ENCODE data around the gene CCDC86. TPM values are rescaled to one million over a fixed set of nuclear protein-coding genes. Genes with fewer than 3 reads are reported as not detected.

The CCDC86 gene
- total and polyA plus RNA-seq, 7 experiments from 2014 or later, result 9.1 to 26.2 (median 12.4) TPM

GRCh38 chr11:60803273-60803936 is 38.5 kb upstream of the CCDC86 start:
- no peak overlapping the region for H3K27ac Mint-ChIP-seq
- Histone ChIP-seq H3K36me3 (ENCODE audit: control insufficient read depth in 2 of 3, insufficient read depth in 3 of 3, low read length in 3 of 3) (no peaks in the 10 kb centered on the region), H3K27me3 (ENCODE audit: control insufficient read depth in 2 of 2, insufficient read depth in 2 of 2, low read length in 2 of 2) (no peaks in the 10 kb centered on the region), H3K27ac (ENCODE audit: low read depth, low read length) (no peak overlapping the region), H3K4me1 (ENCODE audit: control insufficient read depth in 2 of 2, insufficient read depth in 2 of 2, low read length in 2 of 2) (no peaks in the 10 kb centered on the region), H3K9me3 (ENCODE audit: control insufficient read depth in 2 of 3, low read length in 3 of 3) (no peaks in the 10 kb centered on the region), H3K4me3 (ENCODE audit: low read length) (no peak overlapping the region)
- H3K4me1 Mint-ChIP-seq, result peaks cover 0 to 3% (median 0%) of the 10 kb centered on the region in 7 donors
- no peaks in the 10 kb centered on the region for H3K36me3 Mint-ChIP-seq
- H3K27me3 Mint-ChIP-seq, result peaks cover 4 to 24% (median 6%) of the 10 kb centered on the region in 5 donors
- H3K9me3 Mint-ChIP-seq, result no peaks in the 10 kb centered on the region
- DNase-seq (no peak), ATAC-seq (no peak)
- H3K4me3 Mint-ChIP-seq, result no peak overlapping the region
- intact Hi-C loops (cut with micrococcal nuclease), result no loop called here
- ChIA-PET CTCF (no interaction called here), POLR2A (no interaction called here)

DNA sequence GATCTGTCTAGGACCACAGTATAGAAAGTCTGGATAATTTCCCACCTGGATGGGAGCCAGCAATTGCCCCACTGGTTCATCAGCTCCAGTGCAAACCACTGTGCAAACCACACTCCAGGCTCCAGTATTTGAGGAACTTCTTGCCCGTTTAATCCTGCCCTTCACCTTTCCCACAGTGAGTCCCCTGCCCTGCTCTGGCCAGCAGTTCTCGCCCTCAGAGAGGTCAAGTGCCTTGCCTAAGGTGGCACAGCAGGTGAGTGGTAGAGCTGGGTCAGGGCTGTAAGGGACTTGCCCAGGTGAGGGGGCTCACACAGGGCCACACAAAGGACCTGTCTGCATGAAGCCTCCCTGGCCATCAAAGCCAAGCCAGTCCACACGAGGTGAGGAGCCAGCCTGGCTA is 32.7 kb upstream of the CCDC86 start:
- DNase-seq (no peak), ATAC-seq (no peak)
- Histone ChIP-seq H3K4me3 (ENCODE audit: low read length) (no peak overlapping the region), H3K9me3 (ENCODE audit: control insufficient read depth in 2 of 3, low read length in 3 of 3) (no peaks in the 10 kb centered on the region), H3K36me3 (ENCODE audit: control insufficient read depth in 2 of 3, insufficient read depth in 3 of 3, low read length in 3 of 3) (no peaks in the 10 kb centered on the region), H3K27me3 (ENCODE audit: control insufficient read depth in 2 of 2, insufficient read depth in 2 of 2, low read length in 2 of 2) (no peaks in the 10 kb centered on the region), H3K4me1 (ENCODE audit: control insufficient read depth in 2 of 2, insufficient read depth in 2 of 2, low read length in 2 of 2) (no peaks in the 10 kb centered on the region), H3K27ac (ENCODE audit: low read depth, low read length) (no peak overlapping the region)
- intact Hi-C loops (cut with micrococcal nuclease), result no loop called here
- POLR2A ChIA-PET, result no interaction called here
- CTCF ChIA-PET, result no interaction called here
- Mint-ChIP-seq H3K4me3 (no peak overlapping the region), H3K9me3 (peaks cover 0 to 5% (median 0%) of the 10 kb centered on the region in 11 donors), H3K27me3 (peaks cover 0 to 15% (median 0%) of the 10 kb centered on the region in 5 donors), H3K36me3 (no peaks in the 10 kb centered on the region), H3K27ac (no peak overlapping the region), H3K4me1 (peaks cover 0 to 10% (median 0%) of the 10 kb centered on the region in 7 donors)

DNA sequence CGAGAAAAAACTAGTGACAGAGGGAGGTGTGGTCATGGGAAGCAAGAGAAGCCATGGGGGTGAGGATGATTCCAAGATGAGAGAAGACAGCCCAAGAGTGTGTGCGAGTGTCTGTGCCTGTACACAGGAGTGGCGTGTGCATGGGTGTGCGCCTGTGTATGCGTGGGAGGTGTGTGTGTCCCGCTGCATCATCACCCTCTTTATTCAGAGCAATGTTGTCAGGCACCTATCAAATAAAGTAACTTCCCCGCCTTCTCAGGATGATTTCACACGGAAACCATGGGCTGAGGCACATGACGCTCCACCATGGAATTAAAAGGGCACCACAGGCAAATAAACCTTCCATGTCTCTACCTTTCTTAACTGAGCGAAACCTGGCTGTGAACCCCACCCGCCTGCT is 32.2 kb upstream of the CCDC86 start:
- Mint-ChIP-seq H3K9me3 (peaks cover 0 to 5% (median 0%) of the 10 kb centered on the region in 11 donors), H3K27me3 (peaks cover 0 to 15% (median 0%) of the 10 kb centered on the region in 5 donors), H3K27ac (no peak overlapping the region), H3K4me1 (peaks cover 0 to 10% (median 0%) of the 10 kb centered on the region in 7 donors), H3K4me3 (no peak overlapping the region), H3K36me3 (no peaks in the 10 kb centered on the region)
- ChIA-PET CTCF (no interaction called here), POLR2A (no interaction called here)
- ATAC-seq (no peak), DNase-seq (no peak)
- no peak overlapping the region for H3K27ac ChIP-seq (ENCODE audit: low read depth, low read length)
- intact Hi-C loops (cut with micrococcal nuclease), result no loop called here
- no peaks in the 10 kb centered on the region for H3K27me3 ChIP-seq (ENCODE audit: control insufficient read depth in 2 of 2, insufficient read depth in 2 of 2, low read length in 2 of 2)
- no peaks in the 10 kb centered on the region for H3K9me3 ChIP-seq (ENCODE audit: control insufficient read depth in 2 of 3, low read length in 3 of 3)
- H3K4me1 ChIP-seq (ENCODE audit: control insufficient read depth in 2 of 2, insufficient read depth in 2 of 2, low read length in 2 of 2), result no peaks in the 10 kb centered on the region
- no peaks in the 10 kb centered on the region for H3K36me3 ChIP-seq (ENCODE audit: control insufficient read depth in 2 of 3, insufficient read depth in 3 of 3, low read length in 3 of 3)
- H3K4me3 ChIP-seq (ENCODE audit: low read length), result no peak overlapping the region

DNA sequence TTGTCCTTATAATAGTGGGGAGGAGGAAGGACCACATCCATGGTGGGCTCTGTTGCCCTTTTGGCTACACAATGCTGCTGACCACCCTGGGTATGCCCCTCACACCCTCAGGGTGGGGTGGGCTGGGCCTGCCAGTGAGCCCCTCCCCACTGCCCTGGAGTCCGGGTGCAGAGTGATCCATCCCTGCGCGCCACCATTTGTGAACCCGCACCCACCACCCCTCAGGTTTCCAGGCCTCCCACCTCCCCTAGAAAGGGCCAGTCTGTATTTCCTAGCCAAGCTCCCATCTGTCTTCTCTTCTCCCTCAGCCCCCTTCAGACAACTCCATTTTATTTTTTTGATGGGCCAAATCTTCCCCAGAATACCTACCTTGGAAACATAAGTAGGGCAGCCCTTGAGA is 31.8 kb upstream of the CCDC86 start:
- Mint-ChIP-seq H3K4me1 (peaks cover 0 to 10% (median 0%) of the 10 kb centered on the region in 7 donors), H3K4me3 (no peak overlapping the region), H3K36me3 (no peaks in the 10 kb centered on the region), H3K27ac (peak overlapping the region in 1 of 9 donors; percentile 28), H3K27me3 (peaks cover 0 to 15% (median 0%) of the 10 kb centered on the region in 5 donors), H3K9me3 (peaks cover 0 to 5% (median 0%) of the 10 kb centered on the region in 11 donors)
- Histone ChIP-seq H3K9me3 (ENCODE audit: control insufficient read depth in 2 of 3, low read length in 3 of 3) (no peaks in the 10 kb centered on the region), H3K27me3 (ENCODE audit: control insufficient read depth in 2 of 2, insufficient read depth in 2 of 2, low read length in 2 of 2) (no peaks in the 10 kb centered on the region), H3K4me1 (ENCODE audit: control insufficient read depth in 2 of 2, insufficient read depth in 2 of 2, low read length in 2 of 2) (no peaks in the 10 kb centered on the region), H3K36me3 (ENCODE audit: control insufficient read depth in 2 of 3, insufficient read depth in 3 of 3, low read length in 3 of 3) (no peaks in the 10 kb centered on the region), H3K4me3 (ENCODE audit: low read length) (no peak overlapping the region), H3K27ac (ENCODE audit: low read depth, low read length) (no peak overlapping the region)
- ATAC-seq (no peak), DNase-seq (no peak)
- intact Hi-C loops (cut with micrococcal nuclease), result no loop called here
- CTCF ChIA-PET, result no interaction called here
- POLR2A ChIA-PET, result no interaction called here

DNA sequence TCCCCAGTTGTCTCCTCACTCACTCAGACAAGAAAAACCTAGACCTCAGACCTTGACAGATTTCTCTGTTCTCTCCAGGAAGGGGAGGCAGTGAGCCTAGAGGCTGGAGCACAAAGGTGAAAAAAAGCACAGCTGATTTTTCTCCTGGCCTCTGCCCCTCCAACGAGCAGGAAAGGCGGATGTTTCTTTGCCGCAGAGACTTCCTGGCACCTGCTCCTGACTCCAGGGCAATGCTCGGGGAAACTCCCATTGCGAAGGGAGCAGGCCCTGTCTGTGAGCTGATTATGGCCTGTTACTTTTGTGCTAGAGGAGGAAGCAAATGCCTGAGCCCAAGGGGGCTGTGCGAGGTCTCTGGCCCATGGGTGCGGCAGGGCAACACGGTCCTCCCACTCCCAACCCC is 31.3 kb upstream of the CCDC86 start:
- no peak overlapping the region for H3K4me3 ChIP-seq (ENCODE audit: low read length)
- no peak overlapping the region for H3K27ac ChIP-seq (ENCODE audit: low read depth, low read length)
- CTCF ChIA-PET, result no interaction called here
- Mint-ChIP-seq H3K9me3 (peaks cover 0 to 5% (median 0%) of the 10 kb centered on the region in 11 donors), H3K4me3 (no peak overlapping the region), H3K27ac (peak overlapping the region in 1 of 9 donors; percentile 28), H3K4me1 (peaks cover 0 to 10% (median 0%) of the 10 kb centered on the region in 7 donors), H3K36me3 (no peaks in the 10 kb centered on the region), H3K27me3 (peaks cover 0 to 13% (median 0%) of the 10 kb centered on the region in 5 donors)
- H3K36me3 ChIP-seq (ENCODE audit: control insufficient read depth in 2 of 3, insufficient read depth in 3 of 3, low read length in 3 of 3), result no peaks in the 10 kb centered on the region
- ATAC-seq (no peak), DNase-seq (no peak)
- H3K27me3 ChIP-seq (ENCODE audit: control insufficient read depth in 2 of 2, insufficient read depth in 2 of 2, low read length in 2 of 2), result no peaks in the 10 kb centered on the region
- no peaks in the 10 kb centered on the region for H3K9me3 ChIP-seq (ENCODE audit: control insufficient read depth in 2 of 3, low read length in 3 of 3)
- intact Hi-C loops (cut with micrococcal nuclease), result no loop called here
- no peaks in the 10 kb centered on the region for H3K4me1 ChIP-seq (ENCODE audit: control insufficient read depth in 2 of 2, insufficient read depth in 2 of 2, low read length in 2 of 2)
- POLR2A ChIA-PET, result no interaction called here

DNA sequence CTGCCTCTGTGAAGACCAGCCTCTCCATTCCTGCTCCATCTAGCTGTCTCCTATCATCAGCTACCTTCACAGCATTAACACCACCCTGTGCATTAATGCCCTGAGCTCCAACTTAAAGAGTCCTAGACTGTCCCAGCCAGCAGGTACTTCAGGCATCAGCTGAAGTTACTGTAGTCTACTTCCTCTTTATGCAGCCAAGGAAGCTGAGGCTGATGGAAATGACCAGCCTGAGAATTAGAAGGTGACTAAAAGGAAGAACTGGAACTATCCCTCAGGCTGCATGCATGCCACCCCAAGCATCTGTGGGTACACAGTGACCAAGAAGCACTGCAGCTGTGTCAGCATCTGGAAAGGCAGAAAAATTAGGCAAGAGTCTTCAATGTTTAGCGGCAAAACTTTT is 28.6 kb upstream of the CCDC86 start:
- peaks cover 0 to 7% (median 0%) of the 10 kb centered on the region in 5 donors for H3K27me3 Mint-ChIP-seq
- ATAC-seq (no peak), DNase-seq (no peak)
- H3K4me1 ChIP-seq (ENCODE audit: control insufficient read depth in 2 of 2, insufficient read depth in 2 of 2, low read length in 2 of 2), result no peaks in the 10 kb centered on the region
- POLR2A ChIA-PET, result no interaction called here
- H3K9me3 ChIP-seq (ENCODE audit: control insufficient read depth in 2 of 3, low read length in 3 of 3), result peaks cover 0 to 13% (median 3%) of the 10 kb centered on the region in 3 experiments
- no peak overlapping the region for H3K4me3 Mint-ChIP-seq
- intact Hi-C loops (cut with micrococcal nuclease), result no loop called here
- no peaks in the 10 kb centered on the region for H3K36me3 Mint-ChIP-seq
- H3K36me3 ChIP-seq (ENCODE audit: control insufficient read depth in 2 of 3, insufficient read depth in 3 of 3, low read length in 3 of 3), result no peaks in the 10 kb centered on the region
- no peak overlapping the region for H3K27ac Mint-ChIP-seq
- peaks cover 0 to 7% (median 0%) of the 10 kb centered on the region in 7 donors for H3K4me1 Mint-ChIP-seq
- CTCF ChIA-PET, result no interaction called here
- no peaks in the 10 kb centered on the region for H3K27me3 ChIP-seq (ENCODE audit: control insufficient read depth in 2 of 2, insufficient read depth in 2 of 2, low read length in 2 of 2)
- peaks cover 0 to 18% (median 12%) of the 10 kb centered on the region in 11 donors for H3K9me3 Mint-ChIP-seq
- no peak overlapping the region for H3K4me3 ChIP-seq (ENCODE audit: low read length)
- no peak overlapping the region for H3K27ac ChIP-seq (ENCODE audit: low read depth, low read length)

GRCh38 chr11:60814112-60814511 is 27.8 kb upstream of the CCDC86 start:
- no peak overlapping the region for H3K27ac ChIP-seq (ENCODE audit: low read depth, low read length)
- no peaks in the 10 kb centered on the region for H3K36me3 Mint-ChIP-seq
- H3K27ac Mint-ChIP-seq, result no peak overlapping the region
- H3K9me3 ChIP-seq (ENCODE audit: control insufficient read depth in 2 of 3, low read length in 3 of 3), result peaks cover 0 to 13% (median 3%) of the 10 kb centered on the region in 3 experiments
- H3K36me3 ChIP-seq (ENCODE audit: control insufficient read depth in 2 of 3, insufficient read depth in 3 of 3, low read length in 3 of 3), result no peaks in the 10 kb centered on the region
- ChIA-PET CTCF (no interaction called here), POLR2A (interaction anchor here (0.9 kb wide), 1 partner anchor 58 kb away, joined by 3 read pairs; no protein-coding TSS in a partner anchor)
- no peak overlapping the region for H3K4me3 ChIP-seq (ENCODE audit: low read length)
- intact Hi-C loops (cut with micrococcal nuclease), result no loop called here
- H3K4me3 Mint-ChIP-seq, result no peak overlapping the region
- peaks cover 0 to 18% (median 12%) of the 10 kb centered on the region in 11 donors for H3K9me3 Mint-ChIP-seq
- no peaks in the 10 kb centered on the region for H3K4me1 ChIP-seq (ENCODE audit: control insufficient read depth in 2 of 2, insufficient read depth in 2 of 2, low read length in 2 of 2)
- peaks cover 0 to 7% (median 0%) of the 10 kb centered on the region in 7 donors for H3K4me1 Mint-ChIP-seq
- ATAC-seq (no peak), DNase-seq (no peak)
- peaks cover 0 to 7% (median 0%) of the 10 kb centered on the region in 5 donors for H3K27me3 Mint-ChIP-seq
- H3K27me3 ChIP-seq (ENCODE audit: control insufficient read depth in 2 of 2, insufficient read depth in 2 of 2, low read length in 2 of 2), result no peaks in the 10 kb centered on the region

Measured in naive thymus-derived CD4-positive, alpha-beta T cell (primary cell).